NCI-H128 (cell line): Measurements from ENCODE around the gene PSME3IP1.
"Not testable (repeated sequence)": the region's sequence is repeated elsewhere in the genome, so short reads cannot be mapped to it uniquely, and the experiment has no call there.

ENCODE experiments used
- DNase-seq: peaks from one replicate; lab custom pipeline; 2025; ENCODE audit not compliant: unreplicated experiment; lab: John Stamatoyannopoulos, UW

The PSME3IP1 gene

DNA sequence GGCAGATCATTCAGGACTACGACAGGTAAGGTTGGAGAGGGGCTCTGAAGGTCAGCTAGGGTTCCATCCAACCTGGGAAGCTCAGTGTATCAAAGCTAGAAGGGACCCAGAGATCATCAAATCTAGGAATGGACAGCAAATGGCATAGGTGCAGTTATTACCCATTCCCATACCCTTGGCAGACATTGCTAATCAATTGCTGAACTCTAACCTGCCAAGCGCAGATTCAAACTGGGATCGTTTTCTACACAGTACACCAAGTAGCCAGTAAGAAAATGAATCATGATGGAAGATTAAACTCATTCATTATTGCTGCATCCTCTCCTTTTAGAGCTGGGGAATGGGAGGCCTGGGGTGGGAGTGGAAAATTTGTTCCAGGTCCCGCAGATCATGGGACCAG, 59.9 kb downstream of the PSME3IP1 start:
- no peak for DNase-seq

DNA sequence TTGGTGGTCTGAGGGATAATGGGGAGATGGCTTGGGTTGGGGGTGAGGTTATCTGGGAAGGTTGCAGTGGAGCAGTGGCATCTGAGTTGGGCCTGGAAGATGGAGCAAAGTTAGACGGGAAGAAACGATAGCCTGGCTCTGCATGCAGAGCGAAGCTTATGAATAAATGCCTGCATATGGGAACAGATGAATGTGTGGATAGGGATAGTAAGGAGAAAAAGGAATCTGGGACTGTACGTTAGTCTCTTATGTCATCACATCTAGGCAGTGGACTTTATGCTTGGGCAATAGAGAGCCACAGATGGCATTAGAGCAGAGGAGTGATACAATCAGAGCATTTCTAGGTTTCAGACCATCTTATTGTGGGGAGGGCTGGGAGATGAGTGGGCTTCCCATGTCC, 60.5 kb downstream of the PSME3IP1 start:
- DNase-seq = no peak

DNA sequence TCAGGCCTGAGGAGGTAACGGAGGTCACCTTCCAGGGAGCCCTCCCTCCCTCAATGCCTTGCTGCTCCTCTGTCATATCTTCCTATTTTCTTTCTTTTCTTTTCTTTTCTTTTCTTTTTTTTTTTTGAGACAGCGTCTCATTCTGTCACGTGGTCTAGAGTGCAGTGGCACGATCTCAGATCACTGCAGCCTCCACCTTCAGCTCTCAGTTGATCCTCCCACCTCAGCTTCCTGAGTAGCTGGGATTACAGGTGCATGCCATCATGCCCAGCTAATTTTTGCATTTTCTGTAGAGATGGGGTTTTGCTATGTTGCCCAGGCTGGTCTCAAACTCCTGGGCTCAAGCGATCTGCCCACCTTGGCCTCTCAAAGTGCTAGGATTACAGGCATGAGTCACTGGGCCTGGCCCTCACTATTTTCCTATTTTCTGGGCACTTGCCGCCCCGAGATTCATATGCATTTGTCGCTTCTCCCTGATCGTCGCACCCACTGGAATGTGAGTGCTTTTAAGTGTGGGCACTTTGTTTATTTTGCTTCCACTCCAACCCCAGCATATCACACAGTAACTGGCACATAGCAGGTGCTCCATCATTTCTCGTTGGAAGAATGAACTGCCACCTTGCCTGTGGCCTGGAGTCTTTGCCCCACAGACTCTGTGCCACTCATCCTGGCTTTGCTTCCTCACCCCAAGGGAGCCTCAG, 61.7 kb downstream of the PSME3IP1 start:
- no peak for DNase-seq

DNA sequence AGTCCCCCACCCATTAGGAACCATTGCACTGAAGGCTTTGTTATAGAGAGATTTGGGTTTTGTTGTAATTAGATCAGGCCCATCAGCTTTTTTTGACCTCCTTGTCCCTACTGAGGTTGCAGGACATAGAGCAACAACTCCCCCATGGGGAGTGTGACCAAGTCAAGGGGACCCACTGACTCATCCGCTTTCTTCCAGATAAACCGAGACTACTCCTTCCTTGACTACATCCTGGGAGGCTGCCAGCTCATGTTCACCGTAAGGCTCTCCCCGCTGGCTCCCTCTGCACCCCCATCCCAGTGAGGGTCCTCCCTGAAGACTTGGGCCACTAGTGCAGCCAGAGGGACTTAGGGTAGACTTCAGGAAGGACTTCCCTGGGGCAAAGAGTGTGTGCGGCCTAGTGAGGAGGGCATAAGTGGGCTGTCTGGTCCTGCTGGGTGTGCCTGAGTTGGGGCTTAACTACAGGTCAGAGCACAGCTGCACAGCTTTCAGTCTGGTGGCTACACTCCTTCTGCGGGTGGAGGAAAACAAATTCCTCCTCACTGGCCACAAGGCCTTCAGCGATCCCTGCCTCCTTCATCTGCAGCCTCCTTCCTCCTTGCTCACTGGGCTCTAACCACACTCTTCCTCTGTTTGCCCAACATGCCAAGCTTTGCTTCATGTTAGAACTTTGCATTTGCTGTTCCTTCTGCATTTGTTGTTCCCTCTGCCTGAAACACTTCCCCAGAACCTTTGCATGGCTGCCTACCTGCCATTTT, 62.4 kb downstream of the PSME3IP1 start:
- no peak for DNase-seq

DNA sequence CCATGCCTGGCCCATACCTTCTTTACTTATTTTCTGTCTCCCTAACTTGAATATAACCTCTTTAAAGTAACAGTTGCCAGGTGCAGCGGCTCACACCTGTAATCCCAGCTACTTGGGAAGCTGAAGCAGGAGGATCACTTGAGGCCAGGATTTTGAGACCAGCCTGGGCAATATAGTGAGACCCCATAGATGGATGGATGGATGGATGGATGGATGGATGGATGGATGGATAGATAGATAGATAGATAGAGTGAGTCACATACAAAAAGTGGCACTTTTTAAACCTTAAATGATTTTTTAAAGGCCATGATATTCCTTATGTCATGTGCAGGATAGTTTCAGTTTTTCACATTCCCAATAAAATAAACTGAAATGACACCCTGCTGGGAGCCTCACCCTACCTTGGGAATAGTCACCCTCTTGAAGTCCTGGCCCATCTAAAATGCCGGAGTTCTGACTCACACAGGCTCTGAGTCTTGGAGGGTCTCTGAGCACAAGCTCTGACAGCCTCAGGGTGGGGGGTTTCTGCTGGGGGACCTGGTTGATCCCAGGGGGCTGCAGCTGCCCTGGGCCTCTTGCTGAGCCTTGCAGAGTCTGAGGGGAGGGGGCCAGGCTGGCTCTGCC, 67.3 kb downstream of the PSME3IP1 start:
- DNase-seq = no peak

DNA sequence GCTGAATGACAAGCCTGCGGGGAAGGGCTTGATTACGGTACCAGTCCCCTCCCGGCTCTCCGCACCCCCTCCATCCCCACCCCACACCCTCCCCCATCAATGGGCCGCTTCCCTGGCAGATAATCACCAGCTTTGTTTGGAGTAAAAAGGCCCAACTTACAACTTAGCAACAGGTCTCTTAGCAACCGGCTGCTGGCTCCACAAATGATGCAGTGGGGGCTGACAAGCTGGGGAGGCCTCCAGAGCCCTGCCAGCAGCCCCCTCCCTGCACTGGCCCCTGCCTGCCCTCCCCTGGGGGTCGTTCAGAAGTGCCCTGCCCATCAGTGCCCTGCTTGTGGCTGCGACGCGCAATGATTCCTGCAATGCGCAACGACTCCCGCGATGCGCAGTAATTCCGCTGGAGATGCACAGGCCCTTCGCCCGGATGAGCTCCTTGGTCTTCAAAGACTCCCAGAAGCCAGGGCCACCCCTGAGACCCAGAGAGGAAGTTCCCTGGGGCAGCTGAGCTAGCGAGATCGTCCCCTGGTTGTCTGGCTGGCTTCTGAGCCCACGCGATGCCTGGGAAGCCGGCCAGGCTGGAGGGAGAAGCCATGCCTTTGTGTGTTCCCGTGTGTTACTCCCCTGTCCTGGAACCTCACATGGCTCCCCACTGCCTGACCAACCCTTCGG, 70.2 kb downstream of the PSME3IP1 start:
- DNase-seq = no peak

DNA sequence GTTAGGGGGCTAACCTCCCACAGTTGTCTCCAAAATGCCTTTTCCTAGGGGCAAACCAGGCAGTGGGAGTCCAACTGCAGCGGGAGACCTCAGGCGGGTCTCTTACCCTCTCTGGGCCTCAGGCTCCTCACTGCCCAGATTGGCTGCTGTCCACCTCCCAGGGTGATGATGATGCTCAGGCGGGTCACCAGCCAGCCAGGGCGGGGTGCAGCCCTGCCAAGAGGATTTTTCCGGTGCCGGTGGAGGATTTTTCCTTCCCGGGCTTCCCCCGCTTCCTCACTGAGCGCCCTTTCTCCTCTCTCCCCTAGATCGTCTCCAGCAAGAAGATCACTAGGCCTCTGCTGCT, 70.7 kb downstream of the PSME3IP1 start:
- no peak for DNase-seq

DNA sequence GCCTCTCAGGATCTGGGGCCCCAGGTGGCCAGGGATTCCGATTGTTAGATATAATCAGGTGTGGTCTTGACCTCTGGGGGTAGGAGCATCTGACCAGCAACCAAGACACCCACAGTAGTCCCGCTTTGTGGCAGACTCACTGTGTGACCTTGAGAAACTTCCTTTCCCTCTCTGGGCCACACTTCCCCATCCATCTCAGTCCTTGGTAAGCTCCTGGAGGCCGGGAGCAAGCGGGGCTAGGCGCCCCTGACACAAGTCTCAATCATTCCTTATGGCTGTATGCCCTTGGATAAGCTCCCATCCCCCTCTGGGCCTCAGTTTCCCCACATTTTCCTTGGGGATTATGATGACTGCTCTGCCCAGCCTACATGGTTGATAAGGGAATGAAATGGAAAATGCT, 72.2 kb downstream of the PSME3IP1 start:
- DNase-seq = no peak

DNA sequence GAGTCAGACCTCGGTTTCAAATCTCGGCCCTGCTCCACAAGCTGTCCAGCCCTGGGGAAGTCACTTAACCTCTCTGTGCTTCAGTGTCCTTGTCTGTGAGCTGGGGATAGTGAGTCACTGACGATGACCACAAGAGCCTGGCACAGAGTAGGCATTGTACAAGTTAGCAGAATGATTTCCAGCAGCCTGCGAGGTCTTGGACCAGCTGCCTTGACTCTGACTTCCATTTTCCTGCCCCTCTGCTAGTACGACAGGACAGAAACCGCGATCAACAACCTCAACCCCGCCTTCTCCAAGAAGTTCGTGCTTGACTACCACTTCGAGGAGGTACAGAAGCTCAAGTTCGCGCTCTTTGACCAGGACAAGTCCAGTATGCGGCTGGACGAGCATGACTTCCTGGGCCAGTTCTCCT, 72.8 kb downstream of the PSME3IP1 start:
- no peak for DNase-seq

DNA sequence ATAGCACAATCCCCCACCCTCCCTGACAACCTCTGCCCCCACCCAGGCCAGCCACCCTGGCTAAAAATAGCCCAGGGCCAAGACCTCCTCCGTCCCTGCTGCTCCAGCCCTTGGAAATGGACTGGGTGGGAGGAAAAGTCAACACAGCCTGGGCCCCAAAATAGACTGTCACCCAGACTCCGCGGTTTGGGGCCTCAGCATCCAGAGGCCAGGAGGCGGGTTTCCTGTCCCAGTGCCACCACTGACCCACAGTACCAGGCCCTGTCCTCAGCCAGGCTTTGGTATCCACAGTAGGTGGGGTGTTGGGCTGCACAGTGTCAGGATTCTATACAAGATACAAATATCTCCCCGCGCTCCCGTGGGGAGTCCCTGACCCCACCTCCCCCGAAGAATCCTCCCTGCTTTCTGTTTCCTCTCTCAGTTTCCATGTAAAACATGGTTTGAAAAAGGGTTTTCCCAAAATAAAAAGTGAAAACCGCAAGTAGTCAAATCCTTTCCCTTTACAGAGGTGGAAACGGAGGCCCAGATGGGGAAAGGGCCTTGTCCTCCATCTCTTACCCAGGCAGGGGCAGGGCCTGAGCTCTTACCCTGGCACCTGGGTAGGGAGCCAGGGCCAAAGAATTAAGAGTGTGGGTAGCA, 73.3 kb downstream of the PSME3IP1 start:
- DNase-seq = no peak

DNA sequence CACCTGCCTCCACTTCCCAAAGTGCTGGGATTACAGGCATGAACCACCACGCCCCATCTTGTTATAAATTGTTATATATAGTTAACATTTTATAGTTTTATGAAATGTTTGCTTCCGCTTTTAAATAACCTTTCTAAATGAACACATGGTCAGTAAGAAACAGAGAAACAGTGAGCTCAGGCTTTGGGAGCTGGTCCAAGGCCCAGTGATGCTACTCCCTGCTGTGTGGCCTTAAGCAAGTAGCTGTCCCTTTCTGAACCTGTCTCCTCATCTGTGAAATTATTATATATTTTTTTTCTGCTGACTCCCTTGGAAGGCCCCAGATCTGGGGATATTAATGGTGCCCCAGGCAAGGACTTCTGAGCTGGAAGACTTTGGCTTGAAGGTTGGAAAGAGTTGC, 74.4 kb downstream of the PSME3IP1 start:
- DNase-seq = no peak

DNA sequence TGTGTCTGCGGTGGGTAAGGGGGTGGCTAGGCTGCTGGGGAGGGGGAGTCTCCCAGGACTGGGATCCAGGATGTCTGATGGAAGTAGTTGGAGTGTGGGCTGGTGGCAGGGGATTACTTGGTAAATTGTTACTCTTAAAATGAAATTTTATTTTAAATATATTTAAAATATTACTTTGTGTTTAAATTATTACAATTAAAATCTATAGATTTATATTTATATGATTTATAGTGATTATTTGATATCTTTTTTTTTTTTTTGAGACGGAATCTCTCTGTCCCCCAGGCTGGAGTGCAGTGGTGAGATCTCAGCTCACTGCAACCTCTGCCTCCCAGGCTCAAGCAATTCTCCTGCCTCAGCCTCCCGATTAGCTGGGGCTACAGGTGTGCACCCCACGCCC, 74.9 kb downstream of the PSME3IP1 start:
- no peak for DNase-seq

DNA sequence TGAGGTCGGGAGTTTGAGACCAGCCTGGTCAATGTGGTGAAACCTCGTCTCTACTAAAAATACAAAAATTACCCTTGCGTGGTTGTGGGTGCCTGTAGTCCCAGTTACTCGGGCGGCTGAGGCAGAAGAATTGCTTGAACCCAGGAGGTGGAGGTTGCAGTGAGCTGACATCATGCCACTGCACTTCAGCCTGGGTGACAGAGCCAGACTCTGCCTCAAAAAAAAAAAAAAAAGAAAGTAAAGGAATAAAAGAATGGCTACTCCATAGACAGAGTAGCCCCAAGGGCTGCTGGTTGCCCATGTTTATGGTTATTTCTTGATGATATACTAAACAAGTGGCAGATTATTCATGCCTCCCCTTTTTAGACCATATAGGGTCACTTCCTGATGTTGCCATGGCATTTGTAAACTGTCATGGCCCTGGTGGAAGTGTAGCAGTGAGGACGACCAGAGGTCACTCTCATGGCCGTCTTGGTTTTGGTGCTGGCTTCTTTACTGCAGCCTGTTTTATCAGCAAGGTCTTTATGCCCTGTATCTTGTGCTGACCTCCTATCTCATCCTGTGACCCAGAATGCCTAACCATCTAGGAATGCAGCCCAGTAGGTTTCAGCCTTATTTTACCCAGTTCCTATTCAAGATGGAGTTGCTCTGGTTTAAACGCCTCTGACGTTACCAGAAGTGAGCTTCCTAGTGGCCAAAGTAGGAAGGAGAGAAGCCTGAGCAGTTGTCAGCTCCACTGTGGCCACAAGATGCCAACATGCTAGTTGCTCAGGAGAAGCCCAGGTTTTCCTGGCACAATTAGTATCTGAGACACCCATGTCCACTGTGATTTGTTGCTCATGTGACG, 76.4 kb downstream of the PSME3IP1 start:
- DNase-seq = not testable (repeated sequence)

DNA sequence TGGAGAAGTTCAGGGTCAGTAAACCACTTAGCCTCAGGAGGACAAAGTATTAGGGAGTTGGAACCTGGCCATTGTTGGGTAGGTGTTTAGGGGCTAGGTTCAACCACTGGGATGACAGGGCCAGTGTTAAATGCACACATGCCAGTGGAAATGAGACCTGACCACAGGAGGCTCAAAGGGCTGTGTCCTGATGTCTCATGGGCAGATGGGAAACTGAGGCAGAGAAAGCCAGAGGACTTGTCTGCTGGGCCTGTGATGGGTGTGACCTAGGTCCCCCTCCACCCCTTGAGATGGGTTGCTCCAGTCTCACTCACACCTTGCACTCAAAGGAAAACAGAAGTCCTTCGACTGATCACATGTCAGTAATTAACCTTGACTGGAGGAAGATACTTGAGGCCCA, 77.4 kb downstream of the PSME3IP1 start:
- no peak for DNase-seq

DNA sequence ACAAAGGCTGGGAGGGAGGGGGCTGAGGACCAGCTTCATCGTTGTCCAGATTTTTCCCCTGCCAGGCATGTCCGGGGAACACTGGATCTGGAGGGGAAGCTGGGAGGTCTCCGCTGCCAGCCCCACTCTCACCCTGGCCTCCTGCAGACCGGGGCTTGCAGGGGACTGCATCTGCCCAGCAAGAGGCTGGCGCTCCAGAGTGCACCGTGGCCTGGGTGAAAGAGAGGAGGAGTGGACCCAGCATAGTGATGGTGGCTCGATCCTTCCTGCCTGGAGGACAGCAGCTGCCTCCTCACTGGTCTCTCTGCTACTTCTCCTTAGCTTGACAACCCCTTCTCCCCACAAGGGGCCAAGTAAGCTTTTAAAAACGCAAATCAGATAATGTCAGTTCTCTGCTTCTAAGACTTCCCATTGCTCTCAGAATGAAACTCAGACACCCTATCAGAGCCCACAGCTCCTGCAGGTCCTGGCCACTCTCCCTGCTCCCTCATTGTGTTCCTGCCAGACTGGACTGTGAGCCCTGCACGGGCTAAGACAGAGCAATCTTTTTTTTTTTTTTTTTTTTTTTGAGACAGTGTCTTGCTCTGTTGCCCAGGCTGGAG, 78.4 kb downstream of the PSME3IP1 start:
- no peak for DNase-seq

DNA sequence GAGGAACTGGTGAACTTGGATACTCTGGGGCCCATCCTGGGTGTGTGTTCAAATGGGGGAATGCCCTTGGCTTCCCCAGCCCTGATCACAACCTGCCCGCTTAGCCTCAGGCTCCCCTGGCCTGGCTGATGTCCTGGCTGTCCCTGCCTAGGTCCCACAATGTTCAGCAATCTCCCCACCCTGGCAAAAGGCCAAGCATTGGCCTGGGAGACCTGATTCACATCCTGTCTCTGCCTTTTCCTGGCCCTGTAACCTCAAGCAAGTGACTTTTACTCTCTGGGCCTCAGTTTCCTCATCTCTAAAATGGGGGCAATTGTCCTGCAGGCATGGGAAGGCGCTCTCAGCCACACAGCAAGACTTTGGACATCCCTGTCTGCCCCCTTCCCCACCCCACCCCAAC, 79.1 kb downstream of the PSME3IP1 start:
- no peak for DNase-seq

DNA sequence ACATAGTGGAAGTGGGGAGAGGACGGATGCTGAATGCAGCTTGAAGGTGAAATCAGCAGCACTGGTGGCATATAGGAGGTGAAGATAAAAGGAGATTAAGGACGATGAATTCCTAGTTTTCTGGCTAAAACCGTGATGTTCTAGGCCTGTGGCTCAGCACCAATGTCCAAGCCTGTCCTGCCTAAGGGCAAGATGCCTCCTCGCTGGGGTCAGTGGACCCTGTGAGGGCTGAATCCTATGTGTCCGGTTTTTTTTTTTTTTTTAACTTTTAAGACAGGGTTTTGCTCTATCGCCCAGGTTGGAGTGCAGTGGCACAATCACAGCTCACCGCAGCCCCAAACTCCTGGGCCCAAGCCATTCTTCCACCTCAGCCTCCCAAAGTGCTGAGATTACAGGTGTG, 80.7 kb downstream of the PSME3IP1 start:
- DNase-seq = no peak

DNA sequence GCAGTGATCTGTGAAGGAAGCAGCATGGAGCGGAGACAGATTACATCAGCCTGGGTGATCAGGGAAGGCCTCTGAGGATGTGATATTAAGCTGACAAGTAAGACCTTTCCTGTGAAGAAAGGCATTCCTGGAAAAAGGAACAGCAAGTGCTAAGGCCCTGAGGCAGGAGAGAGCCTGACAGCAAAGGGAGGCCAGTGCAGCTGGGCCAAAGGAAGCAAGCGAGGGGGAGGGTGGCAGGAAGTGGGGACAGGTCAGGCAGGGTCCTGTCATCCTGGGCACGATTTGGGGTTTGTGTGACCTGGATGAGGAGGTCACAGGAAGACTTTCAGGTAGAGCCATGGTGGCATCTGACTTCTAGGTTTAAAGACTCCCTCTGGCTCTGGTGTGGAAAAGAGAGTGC, 81.1 kb downstream of the PSME3IP1 start:
- no peak for DNase-seq

DNA sequence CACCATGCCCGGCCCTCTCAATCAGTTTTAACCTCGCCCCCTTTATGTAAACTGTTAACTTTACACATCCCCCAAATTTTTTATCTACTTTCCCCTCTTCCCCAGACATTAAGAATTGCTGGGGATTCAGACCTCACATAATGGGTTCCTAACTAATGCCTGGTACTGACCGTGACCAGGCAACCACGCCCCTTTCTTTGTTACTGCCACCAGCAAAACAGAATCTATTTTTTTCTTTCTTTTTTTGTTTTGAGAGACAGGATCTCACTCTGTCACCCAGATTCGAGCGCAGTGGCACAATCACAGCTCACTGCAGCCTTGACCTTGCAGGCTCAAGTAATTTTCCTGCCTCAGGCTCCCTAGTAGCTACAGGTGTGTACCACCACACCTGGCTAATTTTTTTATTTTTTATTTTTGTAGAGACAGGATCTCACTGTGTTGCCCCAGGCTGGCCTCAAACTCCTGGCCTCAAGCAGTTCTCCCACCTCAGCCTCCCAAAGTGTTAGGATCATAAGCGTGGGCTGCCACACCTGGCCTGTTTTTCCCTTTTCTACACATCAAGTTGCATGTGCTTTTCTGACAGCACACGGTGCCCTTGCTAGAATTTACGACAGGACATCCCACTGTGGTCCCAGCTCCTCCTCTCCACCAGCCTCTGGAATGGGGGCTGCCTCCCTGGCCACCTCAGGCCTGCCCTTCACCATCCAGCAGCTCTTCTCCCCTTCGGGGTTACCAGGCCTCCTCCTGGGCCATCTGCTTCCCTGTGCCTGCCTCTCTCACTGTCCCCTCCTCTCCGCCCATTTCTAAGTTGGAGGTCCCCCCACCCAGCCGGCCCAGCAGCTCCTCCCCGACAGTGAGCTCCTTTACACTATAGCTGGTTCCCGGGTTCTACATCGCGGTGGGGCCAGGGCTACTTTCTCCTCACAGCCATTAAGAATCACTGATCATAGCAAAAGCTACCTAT, 82.7 kb downstream of the PSME3IP1 start:
- DNase-seq = no peak
